K562 (cell line): ENCODE measurements around the gene ABCA10. TPM values are rescaled to one million over a fixed set of nuclear protein-coding genes. Genes with fewer than 3 reads are reported as not detected.

Source experiments
- ATF4 ChIP-seq: fragments of 450-650 bp; formaldehyde crosslinking; IDR thresholded peaks from 2 replicates; pipeline ENCODE4 v1.4.0; 2022; ENCODE audit warnings: mild to moderate bottlenecking, moderate library complexity
- DMBX1 ChIP-seq: fragments of 250-450 bp; sonication (Bioruptor Pico); IDR thresholded peaks from 2 replicates; pipeline ENCODE4 v1.8.0; 2022; ENCODE audit warnings: inconsistent platforms, mild to moderate bottlenecking, moderate library complexity, borderline replicate concordance
- E2F6 ChIP-seq, 2 experiments: IDR thresholded peaks; 2 replicates each; pipeline ENCODE4 v1.6.1; 2011; ENCODE audit warnings: borderline replicate concordance in 1 of 2, control low read depth in 1 of 2, low read depth in 1 of 2, low read length in 1 of 2, mild to moderate bottlenecking in 1 of 2, mixed read lengths in 1 of 2, moderate library complexity in 1 of 2; ENCODE audit not compliant: insufficient read depth in 1 of 2, insufficient read length in 1 of 2, poor library complexity in 1 of 2, severe bottlenecking in 1 of 2; ENCODE audit errors: extremely low read depth in 1 of 2
- EP300 ChIP-seq: IDR thresholded peaks from 2 replicates; pipeline ENCODE4 v1.6.1; 2012; ENCODE audit warnings: low read length, improper control_type of control experiment
- MED1 ChIP-seq: sonication (generic); formaldehyde crosslinking; IDR thresholded peaks from 2 replicates; pipeline ENCODE4 v1.8.1; 2023; ENCODE audit warnings: missing genetic modification reagents, borderline replicate concordance
- MGA ChIP-seq: fragments of 450-650 bp; IDR thresholded peaks from 2 replicates; pipeline ENCODE4 v1.6.1; 2016; ENCODE audit warnings: mild to moderate bottlenecking, moderate library complexity
- MYC ChIP-seq, 2 experiments: fragments of 250-450 bp in 1 of 2; sonication (Bioruptor Pico) in 1 of 2; IDR thresholded peaks; 2 replicates each; pipeline versions ENCODE4 v1.5.1 to v1.6.1; 2012 to 2021; ENCODE audit warnings: low read depth in 2 of 2, borderline replicate concordance in 1 of 2, improper control_type of control experiment in 1 of 2, low read length in 1 of 2, mild to moderate bottlenecking in 1 of 2, moderate library complexity in 1 of 2
- SIN3B ChIP-seq: fragments of 450-650 bp; IDR thresholded peaks from 2 replicates; pipeline ENCODE4 v1.6.1; 2017; ENCODE audit warnings: low read depth, mild to moderate bottlenecking, moderate library complexity
- SREBF1 ChIP-seq: fragments of 150-350 bp; IDR thresholded peaks from 2 replicates; pipeline ENCODE4 v1.6.1; 2014; ENCODE audit warnings: antibody characterized with exemption, low read depth, low read length, borderline replicate concordance
- SRF ChIP-seq, 2 experiments: fragments of 250-450, 450-650 bp in 1 of 2; sonication (Bioruptor Pico) in 1 of 2; sonication (generic) in 1 of 2; formaldehyde crosslinking; IDR thresholded peaks; 2 replicates each; pipeline versions ENCODE4 v1.5.0 to v1.5.1; 2020 to 2022; ENCODE audit warnings: mild to moderate bottlenecking in 1 of 2, missing genetic modification reagents in 1 of 2
- TCF7 ChIP-seq: sonication (generic); IDR thresholded peaks from 2 replicates; pipeline ENCODE4 v1.6.1; 2016; ENCODE audit warnings: antibody characterized with exemption, borderline replicate concordance
- ZNF146 ChIP-seq: IDR thresholded peaks from one replicate; pipeline ENCODE4 v1.6.1; 2018; ENCODE audit warnings: missing compliant biosample characterization; ENCODE audit not compliant: unreplicated experiment
- polyA plus RNA-seq, 8 experiments: library from polyadenylated mRNA; depleted of rRNA in 4 of 8; stranded (reverse) in 5 of 8; unstranded in 3 of 8; fragments of >200 nt; fragmentation: Nextera tagmentation in 2 of 8; fragmentation: Illumina TruSeq in 1 of 8; extraction: Ambion mirVana in 2 of 8; extraction: Trizol in 1 of 8; gene quantifications; 2 replicates each; pipeline versions ENCODE4 v1.2.1 to v1.2.3, GENCODE V29; 2011 to 2014; ENCODE audit warnings: inconsistent platforms in 1 of 8, missing spikeins in 1 of 8
- total RNA-seq, 7 experiments: library from RNA; depleted of rRNA in 6 of 7; stranded (reverse); fragments of >200 nt in 6 of 7; fragmentation: Illumina TruSeq in 2 of 7; extraction: Trizol in 2 of 7; gene quantifications; 2 replicates each; pipeline versions ENCODE4 v1.2.1 to v1.2.3, GENCODE V29; 2011 to 2021; ENCODE audit warnings: low replicate concordance in 1 of 7

ABCA10 gene
- total and polyA plus RNA-seq, 9 of the 15 experiments (the other 6 are each of a cell fraction or from before 2014, with no cell fraction given), result 0.04 to 0.45 (median 0.15) TPM; not detected in 1

- TF ChIP-seq E2F6 (IDR thresholded peaks at IDR 0.05; ENCODE audit: borderline replicate concordance in 1 of 2, extremely low read depth in 1 of 2, insufficient read depth in 1 of 2, insufficient read length in 1 of 2, low read depth in 1 of 2, low read length in 1 of 2, poor library complexity in 1 of 2, severe bottlenecking in 1 of 2) (no peak), MGA (peak; percentile 20; the same call in 1 of the 2 replicates), EP300 (peak; percentile 73; the same call in 1 of the 2 replicates), SIN3B (no peak), DMBX1 (peak; percentile 66; the same call in 1 of the 2 replicates), ZNF146 (CRISPR knock-in tag) (no peak), ATF4 (peak; percentile 80), SRF (CRISPR knock-in tag; IDR thresholded peaks at IDR 0.05) (no peak), MYC (IDR thresholded peaks at IDR 0.05; ENCODE audit: low read depth, low read length) (peak; percentile 54; the same call in 1 of the 2 replicates), MYC (CRISPR knock-in tag; IDR thresholded peaks at IDR 0.05; ENCODE audit: borderline replicate concordance, low read depth) (no peak), SREBF1 (no peak), TCF7 (no peak), MED1 (no peak)
Observed at GRCh38 chr17:69175625-69176456, 52.8 kb downstream of the ABCA10 start (continued).
